Measurements from ENCODE around the gene PLEKHG4. TPM values are rescaled to one million over a fixed set of nuclear protein-coding genes. Genes with fewer than 3 reads are reported as not detected.

Gene PLEKHG4
- total RNA-seq, 1 experiment from 2014 or later, result 32.7 TPM

- peaks cover 12% of the 10 kb centered on the region for H3K27me3 Mint-ChIP-seq (ENCODE audit: insufficient read depth, unreplicated experiment)
- TF ChIP-seq CTCF (IDR thresholded peaks at IDR 0.05; ENCODE audit: unreplicated experiment), result no peak
- H3K9me3 Mint-ChIP-seq (ENCODE audit: unreplicated experiment), result no peaks in the 10 kb centered on the region
- peaks cover 16% of the 10 kb centered on the region for H3K4me1 Mint-ChIP-seq (ENCODE audit: insufficient read depth, unreplicated experiment)
- POLR2A ChIA-PET, result interaction anchor here (0.6 to 1.0 kb wide), 2 partner anchors 9 to 12 kb away, joined by 3 to 4 read pairs; no protein-coding TSS in a partner anchor
- intact Hi-C loops (cut with micrococcal nuclease), result loop anchor here (5.0 kb wide), 1 partner anchor 35 kb away; the partner anchor contains the start of gene PLEKHG4
- no peaks in the 10 kb centered on the region for H3K36me3 Mint-ChIP-seq (ENCODE audit: insufficient read depth, unreplicated experiment)
- CTCF ChIA-PET, result interaction anchor here (0.6 to 0.7 kb wide), 3 partner anchors 43 to 359 kb away, joined by 3 to 4 read pairs (median 4); no protein-coding TSS in a partner anchor
- DNase-seq (ENCODE audit: unreplicated experiment), result no peak
- H3K27ac Mint-ChIP-seq (ENCODE audit: low read depth, unreplicated experiment), result peak overlapping the region; percentile 71
- no peak overlapping the region for H3K4me3 Mint-ChIP-seq (ENCODE audit: unreplicated experiment)
- no TSS peak for BruUV-seq (replicated peaks)
Measured at GRCh38 chr16:67312719-67313118, 33.4 kb downstream of the PLEKHG4 start.

DNA sequence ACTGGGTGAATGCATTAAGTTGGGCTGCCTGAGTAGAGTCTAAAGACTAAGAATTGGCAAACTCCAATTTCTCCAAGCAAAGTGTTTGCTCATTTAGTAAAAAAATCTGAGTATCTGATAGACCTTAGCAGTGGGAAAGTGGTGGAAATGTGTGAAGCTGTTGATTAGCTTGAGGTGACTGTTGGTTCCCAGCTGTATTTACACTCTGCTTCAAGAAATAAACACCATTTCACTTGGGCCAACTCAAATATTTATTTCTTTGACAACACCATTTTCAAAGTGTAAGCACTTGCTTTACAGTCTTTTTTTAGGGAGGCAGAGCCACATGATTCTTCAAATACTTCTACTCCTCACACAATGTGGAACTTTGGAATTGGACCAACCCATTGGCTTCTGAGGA, 38.5 kb downstream of the PLEKHG4 start:
- H3K27me3 Mint-ChIP-seq (ENCODE audit: insufficient read depth, unreplicated experiment), result peaks cover 45% of the 10 kb centered on the region
- no peak overlapping the region for H3K4me3 Mint-ChIP-seq (ENCODE audit: unreplicated experiment)
- no peaks in the 10 kb centered on the region for H3K36me3 Mint-ChIP-seq (ENCODE audit: insufficient read depth, unreplicated experiment)
- DNase-seq (ENCODE audit: unreplicated experiment), result no peak
- intact Hi-C loops (cut with micrococcal nuclease), result no loop called here
- H3K4me1 Mint-ChIP-seq (ENCODE audit: insufficient read depth, unreplicated experiment), result peaks cover under 1% of the 10 kb centered on the region
- ChIA-PET POLR2A (no interaction called here), CTCF (interaction anchor here (1.0 kb wide), 1 partner anchor 16 kb away, joined by 3 read pairs; no protein-coding TSS in a partner anchor)
- H3K27ac Mint-ChIP-seq (ENCODE audit: low read depth, unreplicated experiment), result no peak overlapping the region
- no peak for TF ChIP-seq CTCF (IDR thresholded peaks at IDR 0.05; ENCODE audit: unreplicated experiment)
- no TSS peak for BruUV-seq (replicated peaks)
- no peaks in the 10 kb centered on the region for H3K9me3 Mint-ChIP-seq (ENCODE audit: unreplicated experiment)

GRCh38 chr16:67326115-67326471, 46.8 kb downstream of the PLEKHG4 start:
- Mint-ChIP-seq H3K9me3 (ENCODE audit: unreplicated experiment) (no peaks in the 10 kb centered on the region), H3K4me1 (ENCODE audit: insufficient read depth, unreplicated experiment) (no peaks in the 10 kb centered on the region), H3K27me3 (ENCODE audit: insufficient read depth, unreplicated experiment) (peaks cover 53% of the 10 kb centered on the region), H3K4me3 (ENCODE audit: unreplicated experiment) (no peak overlapping the region), H3K36me3 (ENCODE audit: insufficient read depth, unreplicated experiment) (no peaks in the 10 kb centered on the region), H3K27ac (ENCODE audit: low read depth, unreplicated experiment) (no peak overlapping the region)
- DNase-seq (ENCODE audit: unreplicated experiment), result no peak
- POLR2A ChIA-PET, result interaction anchor here (0.7 kb wide), 1 partner anchor 75 kb away, joined by 3 read pairs; no protein-coding TSS in a partner anchor
- no TSS peak for BruUV-seq (replicated peaks)
- CTCF ChIA-PET, result interaction anchor here (0.7 to 0.8 kb wide), 2 partner anchors 10 to 962 kb away, joined by 4 read pairs; no protein-coding TSS in a partner anchor
- intact Hi-C loops (cut with micrococcal nuclease), result no loop called here
- no peak for TF ChIP-seq CTCF (IDR thresholded peaks at IDR 0.05; ENCODE audit: unreplicated experiment)

GRCh38 chr16:67326472-67327309, 47.4 kb downstream of the PLEKHG4 start, which contains the start of the genes KCTD19 and LRRC36:
KCTD19 (minus strand) TSS chr16:67326741; CDS start chr16:67326707, 34 bp downstream.
LRRC36 (plus strand) TSS chr16:67326815; CDS start chr16:67326863, 48 bp downstream.
- POLR2A ChIA-PET, result interaction anchor here (0.7 kb wide), 1 partner anchor 75 kb away, joined by 3 read pairs; no protein-coding TSS in a partner anchor
- Mint-ChIP-seq H3K27ac (ENCODE audit: low read depth, unreplicated experiment) (no peak within 1 kb of the TSS), H3K9me3 (ENCODE audit: unreplicated experiment) (no peaks in the 10 kb centered on the region), H3K4me1 (ENCODE audit: insufficient read depth, unreplicated experiment) (no peaks in the 10 kb centered on the region), H3K36me3 (ENCODE audit: insufficient read depth, unreplicated experiment) (no peaks in the 10 kb centered on the region), H3K27me3 (ENCODE audit: insufficient read depth, unreplicated experiment) (peaks cover 47% of the 10 kb centered on the region), H3K4me3 (ENCODE audit: unreplicated experiment) (no peak within 1 kb of the TSS)
- CTCF ChIA-PET, result interaction anchor here (0.7 to 0.8 kb wide), 2 partner anchors 10 to 961 kb away, joined by 4 read pairs; no protein-coding TSS in a partner anchor
- intact Hi-C loops (cut with micrococcal nuclease), result no loop called here
- no peak for DNase-seq (ENCODE audit: unreplicated experiment)
- no TSS peak for BruUV-seq (replicated peaks)
- TF ChIP-seq CTCF (IDR thresholded peaks at IDR 0.05; ENCODE audit: unreplicated experiment), result no peak

Data from MCF 10A (cell line).